GM21825 (cell line): Measurements from ENCODE around the gene NPAS3.

Experiments
- ATAC-seq: cut with Tn5 transposase; IDR thresholded peaks from one replicate; pipeline ENCODE4 v1.9.1; 2021; ENCODE audit warnings: mild to moderate bottlenecking, moderate library complexity; ENCODE audit not compliant: unreplicated experiment

The NPAS3 gene

GRCh38 chr14:33241331-33241730 lies 302.7 kb downstream of the NPAS3 start:
- ATAC-seq = no peak

GRCh38 chr14:33249233-33249820 lies 310.6 kb downstream of the NPAS3 start:
- ATAC-seq = no peak

- no peak for ATAC-seq
Measured at GRCh38 chr14:33250963-33251362, 312.3 kb downstream of the NPAS3 start.

- ATAC-seq = no peak
Measured at GRCh38 chr14:33254342-33254741, 315.7 kb downstream of the NPAS3 start.

GRCh38 chr14:33254861-33255395 lies 316.2 kb downstream of the NPAS3 start:
- no peak for ATAC-seq

- ATAC-seq = no peak
Measured at GRCh38 chr14:33257796-33258195, 319.1 kb downstream of the NPAS3 start.

- ATAC-seq = no peak
Measured at GRCh38 chr14:33259764-33260163, 321.1 kb downstream of the NPAS3 start.

- ATAC-seq = no peak
Measured at GRCh38 chr14:33271216-33271615, 332.5 kb downstream of the NPAS3 start.

GRCh38 chr14:33271891-33272290 lies 333.2 kb downstream of the NPAS3 start:
- ATAC-seq = no peak

GRCh38 chr14:33273978-33274377 lies 335.3 kb downstream of the NPAS3 start:
- no peak for ATAC-seq

GRCh38 chr14:33275879-33276278 lies 337.2 kb downstream of the NPAS3 start:
- ATAC-seq = no peak

GRCh38 chr14:33279865-33280264 lies 341.2 kb downstream of the NPAS3 start:
- ATAC-seq = no peak

- no peak for ATAC-seq
Measured at GRCh38 chr14:33280646-33281045, 342.0 kb downstream of the NPAS3 start.

GRCh38 chr14:33282331-33283230 lies 343.9 kb downstream of the NPAS3 start:
- ATAC-seq = no peak

GRCh38 chr14:33285902-33286700 lies 347.4 kb downstream of the NPAS3 start:
- no peak for ATAC-seq

- ATAC-seq = no peak
Measured at GRCh38 chr14:33287189-33287588, 348.5 kb downstream of the NPAS3 start.

GRCh38 chr14:33290641-33291040 lies 352.0 kb downstream of the NPAS3 start:
- no peak for ATAC-seq

- ATAC-seq = no peak
Measured at GRCh38 chr14:33291529-33292104, 352.9 kb downstream of the NPAS3 start.

GRCh38 chr14:33294419-33294818 lies 355.7 kb downstream of the NPAS3 start:
- ATAC-seq = no peak

GRCh38 chr14:33297565-33297964 lies 358.9 kb downstream of the NPAS3 start:
- no peak for ATAC-seq

- no peak for ATAC-seq
Measured at GRCh38 chr14:33307691-33308251, 369.1 kb downstream of the NPAS3 start.
